Sigmoid colon (tissue), 7 donors: ENCODE results near the gene ZNF574. TPM values are rescaled to one million over a fixed set of nuclear protein-coding genes. Genes with fewer than 3 reads are reported as not detected.
A peak's percentile ranks its signal among the peaks of the same experiment; 100 is the strongest.

ENCODE experiments used
- DNase-seq: peaks from one replicate; pipeline ENCODE4 v3.0.0-alpha.2; 2019
- H3K27ac ChIP-seq, 4 donors: fragments of 200-600 bp; sonication (generic); one replicate each; pipeline ENCODE4 v1.5.1; 2016 to 2019; ENCODE audit warnings: mild to moderate bottlenecking in 1 of 4
- H3K27me3 ChIP-seq, 3 donors: fragments of 200-600 bp; sonication (generic); one replicate each; pipeline ENCODE4 v1.5.1; 2019; ENCODE audit warnings: mild to moderate bottlenecking in 1 of 3
- H3K36me3 ChIP-seq, 4 donors: fragments of 200-600 bp; sonication (generic); one replicate each; pipeline ENCODE4 v1.5.1; 2016 to 2019
- H3K4me1 ChIP-seq, 4 donors: fragments of 200-600 bp; sonication (generic); one replicate each; pipeline ENCODE4 v1.5.1; 2017 to 2019
- H3K4me3 ChIP-seq, 4 donors: fragments of 200-600 bp; sonication (generic); one replicate each; pipeline ENCODE4 v1.5.1; 2017 to 2019; ENCODE audit warnings: mild to moderate bottlenecking in 2 of 4, moderate library complexity in 1 of 4
- H3K9me3 ChIP-seq, 4 donors: fragments of 200-600 bp in 3 of 4; sonication (generic) in 3 of 4; one replicate each; pipeline versions ENCODE4 v1.5.1 to v1.6.1; 2013 to 2019
- EP300 ChIP-seq, 4 donors: sonication (generic); formaldehyde crosslinking; IDR thresholded peaks; one replicate each; pipeline ENCODE4 v1.6.1; 2017; ENCODE audit warnings: antibody characterized with exemption in 4 of 4
- POLR2A ChIP-seq, 2 donors: fragments of 450-650 bp; IDR thresholded peaks; one replicate each; pipeline ENCODE4 v1.6.1; 2016; ENCODE audit warnings: antibody characterized with exemption in 2 of 2, mild to moderate bottlenecking in 2 of 2, moderate library complexity in 2 of 2
- POLR2AphosphoS5 ChIP-seq, 4 donors: sonication (generic); formaldehyde crosslinking; IDR thresholded peaks; one replicate each; pipeline ENCODE4 v1.6.1; 2017; ENCODE audit warnings: antibody characterized with exemption in 4 of 4
- WGBS, 2 donors: extraction: QIAGEN DNeasy Blood & Tissue Kit; methylation state at CpG; one replicate each; pipeline ENCODE4 v1.1.7; 2013; 5-methylcytosine and 5-hydroxymethylcytosine counted together
- intact Hi-C: fragments of 100-400 bp; cut with DNase I; formaldehyde crosslinking; loops from one replicate; pipeline ENCODE4 v1.15.1; 2023
- polyA plus RNA-seq, 3 donors: library from polyadenylated mRNA; stranded (reverse); fragments of 200-250 nt; gene quantifications; one replicate each; pipeline ENCODE4 v1.2.3, GENCODE V29; 2013
- total RNA-seq, 4 donors: library from RNA; depleted of rRNA; stranded (reverse); fragments of >200 nt; gene quantifications; one replicate each; pipeline ENCODE4 v1.1.0, GENCODE V29; 2016
- TF ChIP-seq, protein P1 (sequence below), 4 experiments: fragments of 450-650 bp in 3 of 4; fragments of 200-600 bp in 1 of 4; IDR thresholded peaks; one replicate each; pipeline ENCODE4 v1.5.1; 2016 to 2019; ENCODE audit warnings: antibody characterized with exemption in 4 of 4, mild to moderate bottlenecking in 3 of 4, moderate library complexity in 2 of 4
- donor health status: healthy with polysubstance abuse.
- donor health status: Bipolar disorder and iron deficiency.
- donor health status: healthy.

Gene ZNF574
- total and polyA plus RNA-seq, 7 donors, result 3.0 to 14.6 (median 12.5) TPM

DNA sequence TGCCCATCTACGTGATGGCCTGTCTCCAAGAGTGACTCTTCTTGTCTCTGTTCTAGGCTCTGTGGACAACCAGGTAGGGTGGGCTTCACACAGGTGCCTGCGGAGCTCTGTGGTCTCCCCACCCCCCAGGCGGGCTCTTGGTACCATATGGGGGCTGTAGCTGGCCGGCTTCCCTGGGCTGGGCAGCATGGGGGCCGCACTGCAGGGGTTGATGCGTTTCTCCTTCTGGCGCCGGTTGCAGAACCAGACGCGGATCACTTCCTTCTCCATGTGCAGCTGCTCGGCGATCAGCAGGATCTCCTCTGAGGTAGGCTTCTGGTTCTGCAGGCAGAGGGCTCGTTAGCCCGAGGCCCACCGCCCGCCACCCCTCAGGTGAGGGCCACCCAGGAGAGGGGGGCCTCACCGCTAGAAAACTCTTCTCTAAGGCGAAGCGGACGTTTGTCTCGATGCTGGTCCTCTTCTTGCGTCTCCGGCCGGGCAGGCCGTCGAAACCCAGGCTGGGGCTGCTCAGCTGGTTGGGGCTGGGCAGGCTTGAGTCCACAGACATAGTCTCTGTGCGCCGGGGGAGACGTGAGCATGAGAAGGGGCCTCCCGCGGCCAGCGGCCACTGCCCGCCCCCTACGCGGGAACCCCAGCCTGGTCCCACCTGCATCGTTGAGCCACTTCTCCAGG, 19.3 kb downstream of the ZNF574 start:
- WGBS, 2 donors, result 90 to 91% methylated on average over 36 of the region's 36 CpGs
- H3K9me3 ChIP-seq, result no peaks in the 10 kb centered on the region
- peak overlapping the region; percentile 71 to 82 (median 74) for H3K27ac ChIP-seq
- intact Hi-C loops, result no loop called here
- no peaks in the 10 kb centered on the region for H3K36me3 ChIP-seq
- H3K4me1 ChIP-seq, result peaks cover 0 to 38% (median 32%) of the 10 kb centered on the region in 4 donors
- no peak for TF ChIP-seq POLR2A (IDR thresholded peaks at IDR 0.05)
- TF ChIP-seq, protein P1, sequence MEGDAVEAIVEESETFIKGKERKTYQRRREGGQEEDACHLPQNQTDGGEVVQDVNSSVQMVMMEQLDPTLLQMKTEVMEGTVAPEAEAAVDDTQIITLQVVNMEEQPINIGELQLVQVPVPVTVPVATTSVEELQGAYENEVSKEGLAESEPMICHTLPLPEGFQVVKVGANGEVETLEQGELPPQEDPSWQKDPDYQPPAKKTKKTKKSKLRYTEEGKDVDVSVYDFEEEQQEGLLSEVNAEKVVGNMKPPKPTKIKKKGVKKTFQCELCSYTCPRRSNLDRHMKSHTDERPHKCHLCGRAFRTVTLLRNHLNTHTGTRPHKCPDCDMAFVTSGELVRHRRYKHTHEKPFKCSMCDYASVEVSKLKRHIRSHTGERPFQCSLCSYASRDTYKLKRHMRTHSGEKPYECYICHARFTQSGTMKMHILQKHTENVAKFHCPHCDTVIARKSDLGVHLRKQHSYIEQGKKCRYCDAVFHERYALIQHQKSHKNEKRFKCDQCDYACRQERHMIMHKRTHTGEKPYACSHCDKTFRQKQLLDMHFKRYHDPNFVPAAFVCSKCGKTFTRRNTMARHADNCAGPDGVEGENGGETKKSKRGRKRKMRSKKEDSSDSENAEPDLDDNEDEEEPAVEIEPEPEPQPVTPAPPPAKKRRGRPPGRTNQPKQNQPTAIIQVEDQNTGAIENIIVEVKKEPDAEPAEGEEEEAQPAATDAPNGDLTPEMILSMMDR (IDR thresholded peaks at IDR 0.05), result no peak
- TF ChIP-seq POLR2AphosphoS5 (IDR thresholded peaks at IDR 0.05), result no peak
- TF ChIP-seq EP300 (IDR thresholded peaks at IDR 0.05), result no peak
- DNase-seq, result no peak
- no peaks in the 10 kb centered on the region for H3K27me3 ChIP-seq
- peak overlapping the region in 3 of 4 donors; percentile 45 to 54 (median 49) for H3K4me3 ChIP-seq

DNA sequence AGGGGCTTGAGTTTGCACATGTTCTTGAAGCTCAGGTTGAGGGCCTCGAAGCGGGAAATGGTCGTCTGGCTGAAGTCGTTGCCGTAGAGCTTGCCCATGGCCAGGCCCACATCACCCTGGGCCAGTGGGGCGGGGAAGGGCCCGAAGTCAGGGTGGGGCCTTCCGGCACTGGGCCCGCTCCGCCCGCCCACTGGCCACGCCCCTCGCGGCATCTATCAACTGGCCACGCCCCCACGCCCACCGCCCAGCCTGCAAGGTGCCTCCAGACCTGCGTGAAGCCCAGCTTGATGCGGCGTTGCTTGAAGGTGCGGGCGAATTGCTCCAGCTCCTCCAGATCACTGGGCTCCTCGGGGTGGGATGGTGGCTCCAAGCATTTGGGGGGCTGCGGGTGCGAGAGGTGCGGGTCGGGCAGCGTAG, 19.9 kb downstream of the ZNF574 start:
- WGBS, 2 donors, result 39 to 59% methylated on average over 28 of the region's 28 CpGs
- DNase-seq, result no peak
- intact Hi-C loops, result no loop called here
- H3K27ac ChIP-seq, result peak overlapping the region; percentile 71 to 82 (median 74)
- H3K9me3 ChIP-seq, result no peaks in the 10 kb centered on the region
- TF ChIP-seq, protein P1 (IDR thresholded peaks at IDR 0.05), result no peak
- TF ChIP-seq EP300 (IDR thresholded peaks at IDR 0.05) (no peak), POLR2A (IDR thresholded peaks at IDR 0.05) (no peak), POLR2AphosphoS5 (IDR thresholded peaks at IDR 0.05) (no peak)
- peak overlapping the region; percentile 27 to 54 (median 47) for H3K4me3 ChIP-seq
- no peaks in the 10 kb centered on the region for H3K27me3 ChIP-seq
- peaks cover 0 to 38% (median 32%) of the 10 kb centered on the region in 4 donors for H3K4me1 ChIP-seq
- H3K36me3 ChIP-seq, result no peaks in the 10 kb centered on the region

DNA sequence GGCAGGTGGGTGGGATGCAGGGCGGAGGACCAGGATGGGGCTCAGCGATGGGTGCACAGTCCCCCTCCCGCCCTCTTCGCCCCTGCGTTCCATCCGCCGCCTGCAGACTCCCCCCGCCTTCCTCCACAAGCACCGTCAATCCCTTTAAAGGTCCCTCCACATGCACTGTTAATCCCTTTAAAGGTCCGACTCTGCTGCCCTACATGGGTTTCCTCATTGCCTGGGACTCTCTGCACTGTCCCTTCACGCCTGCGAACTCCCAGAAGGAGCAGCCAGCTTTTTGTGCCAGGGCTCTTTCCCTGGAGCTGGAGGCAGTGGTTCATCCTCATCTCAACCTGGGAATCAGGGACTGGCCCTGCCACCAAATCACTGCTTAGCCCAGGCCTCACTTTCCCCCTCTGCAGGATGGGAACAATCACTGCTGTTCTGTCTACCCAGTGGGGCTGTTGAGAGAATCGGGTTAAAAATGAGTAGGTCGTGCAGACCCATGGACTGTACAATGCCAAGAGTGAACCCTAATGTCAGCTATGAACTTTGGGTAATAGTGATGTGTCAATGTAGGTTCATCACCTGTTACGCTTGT, 20.4 kb downstream of the ZNF574 start:
- DNase-seq, result no peak
- Histone ChIP-seq H3K27me3 (no peaks in the 10 kb centered on the region), H3K4me1 (peaks cover 0 to 38% (median 32%) of the 10 kb centered on the region in 4 donors), H3K9me3 (no peaks in the 10 kb centered on the region), H3K27ac (peak overlapping the region; percentile 71 to 82 (median 74)), H3K4me3 (peak overlapping the region; percentile 27 to 54 (median 47)), H3K36me3 (no peaks in the 10 kb centered on the region)
- intact Hi-C loops, result no loop called here
- TF ChIP-seq POLR2AphosphoS5 (IDR thresholded peaks at IDR 0.05), result peak in 2 of 4 donors; percentile 22 to 28
- no peak for TF ChIP-seq POLR2A (IDR thresholded peaks at IDR 0.05)
- TF ChIP-seq EP300 (IDR thresholded peaks at IDR 0.05), result no peak
- WGBS, 2 donors, result 67 to 71% methylated on average over 15 of the region's 15 CpGs

DNA sequence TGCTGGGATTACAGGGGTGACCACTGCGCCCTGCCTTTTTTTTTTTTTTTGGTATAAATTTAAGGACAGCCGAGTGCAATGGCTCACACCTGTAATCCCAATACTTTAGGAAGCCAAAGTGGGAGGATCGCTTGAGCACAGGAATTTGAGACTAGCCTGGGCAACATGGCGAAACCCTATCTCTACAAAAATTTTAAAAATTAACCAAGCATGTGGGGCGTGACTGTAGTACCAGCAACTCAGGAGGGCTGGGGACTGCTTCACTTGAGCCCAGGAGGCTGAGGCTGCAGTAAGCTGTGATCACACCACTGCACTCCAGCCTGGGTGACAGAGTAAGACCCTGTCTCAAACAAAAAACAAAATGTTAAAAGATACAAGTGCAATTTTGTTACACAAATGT, 21.5 kb downstream of the ZNF574 start:
- Histone ChIP-seq H3K4me3 (no peak overlapping the region), H3K27ac (no peak overlapping the region), H3K36me3 (no peaks in the 10 kb centered on the region), H3K4me1 (peaks cover 0 to 30% (median 23%) of the 10 kb centered on the region in 4 donors), H3K27me3 (no peaks in the 10 kb centered on the region), H3K9me3 (no peaks in the 10 kb centered on the region)
- WGBS, 2 donors, result 75 to 92% methylated on average over 5 of the region's 5 CpGs
- TF ChIP-seq POLR2A (IDR thresholded peaks at IDR 0.05), result no peak
- no peak for TF ChIP-seq POLR2AphosphoS5 (IDR thresholded peaks at IDR 0.05)
- TF ChIP-seq, protein P1 (IDR thresholded peaks at IDR 0.05), result no peak
- no peak for TF ChIP-seq EP300 (IDR thresholded peaks at IDR 0.05)
- intact Hi-C loops, result no loop called here
- DNase-seq, result no peak

DNA sequence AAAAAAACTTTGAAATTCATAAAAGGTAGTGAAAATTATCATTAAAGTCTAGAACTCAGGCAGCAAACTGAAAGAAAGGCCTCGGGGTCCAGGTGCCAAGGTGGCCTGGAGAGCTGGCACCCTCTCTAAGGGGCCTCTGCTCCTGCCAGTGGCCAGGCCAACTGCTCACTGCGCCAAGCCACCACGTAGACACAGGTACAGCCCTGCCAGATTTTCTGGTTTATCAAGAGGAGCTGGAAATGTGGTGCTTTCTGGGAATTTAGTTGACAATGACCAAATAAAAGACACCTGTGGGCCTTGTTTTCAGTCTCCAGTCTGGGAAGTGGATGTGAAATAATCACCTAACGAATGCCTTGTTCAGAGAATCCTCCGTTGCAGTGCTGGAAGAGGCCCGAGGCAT, 22.8 kb downstream of the ZNF574 start:
- intact Hi-C loops, result no loop called here
- H3K4me3 ChIP-seq, result no peak overlapping the region
- H3K9me3 ChIP-seq, result no peaks in the 10 kb centered on the region
- H3K36me3 ChIP-seq, result no peaks in the 10 kb centered on the region
- no peak for TF ChIP-seq POLR2A (IDR thresholded peaks at IDR 0.05)
- TF ChIP-seq POLR2AphosphoS5 (IDR thresholded peaks at IDR 0.05), result no peak
- no peak for TF ChIP-seq EP300 (IDR thresholded peaks at IDR 0.05)
- peaks cover 0 to 28% (median 23%) of the 10 kb centered on the region in 4 donors for H3K4me1 ChIP-seq
- H3K27ac ChIP-seq, result no peak overlapping the region
- WGBS, 2 donors, result 89 to 95% methylated on average over 6 of the region's 6 CpGs
- no peaks in the 10 kb centered on the region for H3K27me3 ChIP-seq
- DNase-seq, result no peak
